Renal pelvis (tissue), 12 donors: Measurements from ENCODE around the gene BLMH. TPM values are rescaled to one million over a fixed set of nuclear protein-coding genes. Genes with fewer than 3 reads are reported as not detected.

Experiments used
- DNase-seq: peaks from one replicate; pipeline ENCODE4 v3.0.0-alpha.2; 2013
- long read RNA-seq, 16 experiments: transcript quantifications; one replicate each; lab custom pipeline, GENCODE V29; 2026
- polyA plus RNA-seq, 3 donors: library from polyadenylated mRNA; unstranded; fragments of 120-200 nt; gene quantifications; one replicate each; pipeline ENCODE4 v1.2.1, GENCODE V29; 2013; ENCODE audit not compliant: insufficient read length in 3 of 3

BLMH gene, protein sequence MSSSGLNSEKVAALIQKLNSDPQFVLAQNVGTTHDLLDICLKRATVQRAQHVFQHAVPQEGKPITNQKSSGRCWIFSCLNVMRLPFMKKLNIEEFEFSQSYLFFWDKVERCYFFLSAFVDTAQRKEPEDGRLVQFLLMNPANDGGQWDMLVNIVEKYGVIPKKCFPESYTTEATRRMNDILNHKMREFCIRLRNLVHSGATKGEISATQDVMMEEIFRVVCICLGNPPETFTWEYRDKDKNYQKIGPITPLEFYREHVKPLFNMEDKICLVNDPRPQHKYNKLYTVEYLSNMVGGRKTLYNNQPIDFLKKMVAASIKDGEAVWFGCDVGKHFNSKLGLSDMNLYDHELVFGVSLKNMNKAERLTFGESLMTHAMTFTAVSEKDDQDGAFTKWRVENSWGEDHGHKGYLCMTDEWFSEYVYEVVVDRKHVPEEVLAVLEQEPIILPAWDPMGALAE
- polyA plus RNA-seq: 10 to 100 TPM; 79.7 to 91.5 (median 82.6) TPM
- long read RNA-seq, donor 1, transcript BLMH-201 (12 exons, 2,365 nt): minor isoform, 16 of 42 reads
- long read RNA-seq, donor 1, transcript BLMH-206 (1 exons, 2,079 nt): major isoform, 26 of 42 reads
- long read RNA-seq, donor 1, partial matches to known transcripts: 0 of 42 reads
- long read RNA-seq, donor 1, other reads (novel, unspliced or antisense): 0 of 42 reads
- long read RNA-seq, donor 2, transcript BLMH-201 (12 exons, 2,365 nt): minor isoform, 18 of 48 reads
- long read RNA-seq, donor 2, transcript BLMH-206 (1 exons, 2,079 nt): major isoform, 28 of 48 reads
- long read RNA-seq, donor 2, partial matches to known transcripts: 0 of 48 reads
- long read RNA-seq, donor 2, other reads (novel, unspliced or antisense): 0 of 48 reads
- long read RNA-seq, donor 3, transcript BLMH-206 (1 exons, 2,079 nt): major isoform, 41 of 65 reads
- long read RNA-seq, donor 3, transcript BLMH-201 (12 exons, 2,365 nt): minor isoform, 12 of 65 reads
- long read RNA-seq, donor 3, partial matches to known transcripts: 10 of 65 reads
- long read RNA-seq, donor 3, other reads (novel, unspliced or antisense): 0 of 65 reads
- long read RNA-seq, donor 4, transcript BLMH-201 (12 exons, 2,365 nt): minor isoform, 20 of 49 reads
- long read RNA-seq, donor 4, transcript BLMH-206 (1 exons, 2,079 nt): major isoform, 28 of 49 reads
- long read RNA-seq, donor 4, partial matches to known transcripts: 0 of 49 reads
- long read RNA-seq, donor 4, other reads (novel, unspliced or antisense): 0 of 49 reads
- long read RNA-seq, donor 5, transcript BLMH-201 (12 exons, 2,365 nt): minor isoform, 5 of 23 reads
- long read RNA-seq, donor 5, transcript BLMH-206 (1 exons, 2,079 nt): major isoform, 18 of 23 reads
- long read RNA-seq, donor 5, partial matches to known transcripts: 0 of 23 reads
- long read RNA-seq, donor 5, other reads (novel, unspliced or antisense): 0 of 23 reads
- long read RNA-seq, donor 6, transcript BLMH-206 (1 exons, 2,079 nt): major isoform, 21 of 33 reads
- long read RNA-seq, donor 6, transcript BLMH-201 (12 exons, 2,365 nt): minor isoform, 12 of 33 reads
- long read RNA-seq, donor 6, partial matches to known transcripts: 0 of 33 reads
- long read RNA-seq, donor 6, other reads (novel, unspliced or antisense): 0 of 33 reads
- long read RNA-seq, donor 7, transcript BLMH-201 (12 exons, 2,365 nt): minor isoform, 16 of 74 reads
- long read RNA-seq, donor 7, transcript BLMH-206 (1 exons, 2,079 nt): major isoform, 56 of 74 reads
- long read RNA-seq, donor 7, partial matches to known transcripts: 0 of 74 reads
- long read RNA-seq, donor 7, other reads (novel, unspliced or antisense): 0 of 74 reads
- long read RNA-seq, donor 8, transcript BLMH-206 (1 exons, 2,079 nt): major isoform, 22 of 29 reads
- long read RNA-seq, donor 8, transcript BLMH-201 (12 exons, 2,365 nt): minor isoform, 6 of 29 reads
- long read RNA-seq, donor 8, partial matches to known transcripts: 0 of 29 reads
- long read RNA-seq, donor 8, other reads (novel, unspliced or antisense): 0 of 29 reads
- long read RNA-seq, donor 9, transcript BLMH-206 (1 exons, 2,079 nt): major isoform, 41 of 61 reads
- long read RNA-seq, donor 9, transcript BLMH-201 (12 exons, 2,365 nt): minor isoform, 15 of 61 reads
- long read RNA-seq, donor 9, partial matches to known transcripts: 5 of 61 reads
- long read RNA-seq, donor 9, other reads (novel, unspliced or antisense): 0 of 61 reads
- long read RNA-seq, donor 10, transcript BLMH-201 (12 exons, 2,365 nt): minor isoform, 6 of 57 reads
- long read RNA-seq, donor 10, transcript BLMH-206 (1 exons, 2,079 nt): major isoform, 31 of 57 reads
- long read RNA-seq, donor 10, partial matches to known transcripts: 12 of 57 reads
- long read RNA-seq, donor 10, other reads (novel, unspliced or antisense): 0 of 57 reads
- long read RNA-seq, donor 11, transcript BLMH-201 (12 exons, 2,365 nt): minor isoform, 12 of 40 reads
- long read RNA-seq, donor 11, transcript BLMH-206 (1 exons, 2,079 nt): major isoform, 27 of 40 reads
- long read RNA-seq, donor 11, partial matches to known transcripts: 0 of 40 reads
- long read RNA-seq, donor 11, other reads (novel, unspliced or antisense): 0 of 40 reads
- long read RNA-seq, donor 12, transcript BLMH-206 (1 exons, 2,079 nt): major isoform, 26 of 54 reads
- long read RNA-seq, donor 12, transcript BLMH-201 (12 exons, 2,365 nt): minor isoform, 21 of 54 reads
- long read RNA-seq, donor 12, partial matches to known transcripts: 5 of 54 reads
- long read RNA-seq, donor 12, other reads (novel, unspliced or antisense): 0 of 54 reads
- long read RNA-seq, donor 13, transcript BLMH-201 (12 exons, 2,365 nt): minor isoform, 9 of 47 reads
- long read RNA-seq, donor 13, transcript BLMH-206 (1 exons, 2,079 nt): major isoform, 37 of 47 reads
- long read RNA-seq, donor 13, partial matches to known transcripts: 0 of 47 reads
- long read RNA-seq, donor 13, other reads (novel, unspliced or antisense): 0 of 47 reads
- long read RNA-seq, donor 14: 0 reads
- long read RNA-seq, donor 15: 0 reads
- long read RNA-seq, donor 16, transcript BLMH-206 (1 exons, 2,079 nt): major isoform, 56 of 83 reads
- long read RNA-seq, donor 16, transcript BLMH-201 (12 exons, 2,365 nt): minor isoform, 19 of 83 reads
- long read RNA-seq, donor 16, partial matches to known transcripts: 7 of 83 reads
- long read RNA-seq, donor 16, other reads (novel, unspliced or antisense): 0 of 83 reads

GRCh38 chr17:30291543-30292285, at the start of gene BLMH:
Gene BLMH, minus strand, starts transcription at chr17:30291944. Its CDS starts 125 bp downstream, at chr17:30291819.
- peak; percentile 84 for DNase-seq

DNA sequence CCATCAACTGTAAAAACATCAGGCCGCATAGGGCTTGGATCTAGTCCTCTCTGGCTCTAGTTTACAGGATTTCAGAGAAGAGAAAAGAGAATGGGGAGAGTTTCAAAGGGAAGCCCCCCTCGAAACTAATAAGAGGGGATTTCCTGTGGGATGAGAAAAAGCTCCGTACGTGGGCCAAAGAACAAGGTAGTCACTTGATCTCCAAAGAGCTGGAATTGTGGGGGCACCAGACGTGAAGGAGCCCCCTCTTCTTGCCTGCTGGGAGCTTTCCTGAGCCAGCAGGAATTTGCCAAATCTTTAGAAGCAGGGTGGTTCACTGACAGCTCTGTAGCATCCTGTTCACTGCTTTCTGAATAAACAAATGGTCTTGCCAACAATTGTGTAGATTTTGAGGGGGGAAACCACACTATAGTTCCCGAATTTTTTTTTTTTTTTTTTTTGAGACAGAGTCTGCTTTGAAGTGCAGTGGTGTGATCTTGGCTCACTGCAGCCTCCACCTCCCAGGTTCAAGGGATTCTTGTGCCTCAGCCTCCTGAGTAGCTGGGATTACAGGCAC, 49.1 kb upstream of the BLMH start:
- no peak for DNase-seq

GRCh38 chr17:30339086-30339485, 47.3 kb upstream of the BLMH start:
- DNase-seq: no peak

- no peak for DNase-seq
Observed at GRCh38 chr17:30337393-30337999, 45.8 kb upstream of the BLMH start.

DNA sequence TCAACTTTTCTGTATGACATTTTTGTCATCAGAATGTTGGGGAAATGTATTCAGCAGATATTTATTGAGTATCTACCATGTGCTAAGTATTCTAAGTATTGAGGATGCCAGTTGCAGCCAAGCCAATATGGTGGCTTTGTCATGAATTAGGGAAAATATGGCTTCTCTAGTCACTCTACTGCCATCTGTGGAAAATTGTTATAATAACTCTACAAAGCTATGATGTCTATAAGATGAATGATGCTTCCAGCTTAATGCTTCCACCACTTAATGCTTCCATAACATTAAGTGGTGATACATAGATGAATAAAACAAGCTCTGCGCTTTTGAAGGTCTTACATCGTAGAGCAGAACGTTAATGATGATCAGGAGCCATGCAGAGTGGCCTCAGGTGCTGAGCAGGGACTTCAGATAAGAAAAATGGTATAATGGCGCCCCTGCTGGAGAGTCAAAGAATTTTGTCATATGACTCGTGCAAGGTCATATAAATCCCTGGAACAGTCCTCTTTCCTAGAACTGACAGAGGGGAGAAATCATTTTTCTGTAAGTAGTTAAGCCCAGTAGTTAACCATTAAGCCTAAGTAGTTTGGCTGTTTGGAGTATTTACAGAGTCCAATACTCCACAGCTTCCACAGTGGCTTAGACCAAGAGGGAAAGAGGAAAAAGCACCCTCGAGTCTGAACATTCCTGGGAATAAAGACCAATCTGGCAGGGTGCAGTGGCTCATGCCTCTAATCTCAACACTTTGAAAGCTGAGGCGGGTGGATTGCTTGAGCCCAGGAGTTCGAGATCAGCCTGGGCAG, 44.8 kb upstream of the BLMH start:
- DNase-seq: peak; percentile 26

DNA sequence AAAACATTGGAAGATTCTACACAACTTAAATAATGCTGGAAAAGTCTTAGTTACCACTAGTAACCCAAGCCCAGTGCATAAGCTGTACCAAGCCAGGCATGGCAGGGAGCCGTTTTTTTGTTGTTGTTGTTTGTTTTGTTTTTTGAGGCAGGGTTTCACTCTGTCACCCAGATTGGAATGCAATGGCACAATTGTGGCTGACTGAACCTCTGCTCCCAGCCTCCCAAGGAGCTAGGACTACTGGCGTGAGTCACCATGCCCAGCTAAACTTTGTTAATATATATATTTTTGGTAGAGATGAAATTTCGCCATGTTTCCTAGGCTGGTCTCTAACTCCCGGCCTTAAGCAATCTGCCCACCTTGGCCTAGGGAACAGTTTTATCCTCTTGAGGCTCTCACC, 42.7 kb upstream of the BLMH start:
- DNase-seq: no peak

- no peak for DNase-seq
Observed at GRCh38 chr17:30333503-30334360, 42.0 kb upstream of the BLMH start, which contains the start of gene TMIGD1. Gene TMIGD1, minus strand, starts transcription at chr17:30334057. Its CDS starts 1,924 bp downstream, at chr17:30332133.

DNA sequence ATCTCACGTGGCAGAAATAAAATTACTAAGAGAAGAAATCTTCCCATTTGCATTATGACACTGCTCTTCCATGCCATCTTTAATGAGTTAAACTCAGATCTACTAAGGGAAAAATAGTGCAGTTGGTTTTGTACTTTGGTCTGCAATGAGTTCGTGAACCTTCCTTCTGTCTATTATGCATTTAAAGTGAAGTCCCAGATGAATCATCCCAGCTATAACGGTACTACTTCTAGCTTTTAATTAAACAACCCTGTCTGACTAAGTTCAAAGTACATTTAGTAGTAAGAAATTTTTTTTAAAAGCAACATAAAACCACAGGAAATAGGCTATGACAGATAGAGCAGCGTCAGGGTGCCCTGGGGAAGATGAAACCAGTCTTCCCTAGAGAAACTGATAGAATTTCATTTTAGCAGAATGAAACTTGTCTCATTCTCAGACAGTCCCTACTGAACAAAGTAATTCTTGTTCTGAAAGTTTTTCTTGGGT, 40.4 kb upstream of the BLMH start:
- DNase-seq: no peak

DNA sequence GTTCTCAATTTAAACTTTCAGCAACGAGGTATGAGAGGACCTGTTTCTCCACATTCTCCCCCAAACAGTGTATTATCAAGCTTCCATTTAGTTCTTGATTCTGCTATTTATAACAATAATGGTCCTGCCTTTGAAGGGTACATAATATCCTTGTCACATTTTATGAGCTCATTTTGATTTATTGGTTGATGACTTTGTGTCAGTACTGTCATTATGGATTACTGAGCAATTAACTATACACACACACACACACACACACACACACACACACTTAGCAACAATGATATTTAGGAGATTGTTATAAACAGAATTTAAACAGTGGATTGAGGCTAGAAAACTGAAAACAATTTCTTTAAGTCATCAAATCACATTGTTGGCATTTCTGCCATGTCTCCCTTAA, 35.1 kb upstream of the BLMH start:
- DNase-seq: no peak

DNA sequence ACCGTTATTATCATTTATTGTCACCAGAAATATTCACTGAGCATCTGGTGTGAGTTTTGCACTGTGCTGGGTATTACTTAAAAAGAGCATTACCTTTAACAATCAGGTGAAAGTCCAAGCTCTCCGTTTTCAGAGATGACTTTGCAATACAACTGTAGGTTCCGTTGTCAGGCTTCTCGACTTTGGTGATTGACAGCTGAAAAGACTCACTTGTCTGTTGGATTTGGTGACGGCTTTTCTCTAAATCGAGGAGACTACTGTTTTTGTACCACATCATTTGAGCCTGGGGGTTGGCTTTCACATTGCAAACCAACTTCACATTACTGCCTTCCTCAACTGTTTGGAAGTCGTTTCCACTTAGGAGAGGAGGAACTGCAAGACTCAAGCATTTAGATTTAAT, 33.0 kb upstream of the BLMH start:
- no peak for DNase-seq

- DNase-seq: no peak
Observed at GRCh38 chr17:30323895-30324319, 32.2 kb upstream of the BLMH start.

DNA sequence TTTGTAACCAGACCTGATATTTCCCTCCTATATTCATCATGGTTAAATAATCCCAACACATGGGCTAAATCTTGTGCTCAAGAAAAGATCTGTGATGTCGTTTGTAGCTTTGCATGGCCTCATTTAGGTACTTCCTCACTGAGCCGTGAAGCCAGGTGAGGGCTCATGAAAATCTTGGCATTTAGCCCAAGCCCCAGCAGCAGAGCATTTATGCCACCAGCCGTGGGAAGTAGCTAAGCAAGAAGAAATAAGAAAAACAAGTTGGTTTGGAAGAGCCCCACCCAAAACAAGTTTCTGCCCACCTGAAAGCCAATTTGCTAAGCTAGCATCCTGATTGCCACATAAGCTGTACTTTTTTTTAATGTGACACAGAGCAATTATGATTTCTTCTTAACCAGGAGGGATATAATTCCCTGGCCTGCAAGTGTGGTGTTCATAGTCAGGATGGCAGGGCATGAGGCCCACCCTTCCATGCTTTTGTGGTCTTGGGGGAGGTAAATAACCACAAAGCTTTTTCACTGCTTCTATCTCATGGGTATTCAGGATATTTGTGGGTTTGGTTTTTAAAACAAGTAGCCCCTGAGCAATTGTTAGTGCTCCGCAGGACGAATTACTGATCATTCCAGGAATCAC, 31.6 kb upstream of the BLMH start:
- DNase-seq: peak; percentile 33

DNA sequence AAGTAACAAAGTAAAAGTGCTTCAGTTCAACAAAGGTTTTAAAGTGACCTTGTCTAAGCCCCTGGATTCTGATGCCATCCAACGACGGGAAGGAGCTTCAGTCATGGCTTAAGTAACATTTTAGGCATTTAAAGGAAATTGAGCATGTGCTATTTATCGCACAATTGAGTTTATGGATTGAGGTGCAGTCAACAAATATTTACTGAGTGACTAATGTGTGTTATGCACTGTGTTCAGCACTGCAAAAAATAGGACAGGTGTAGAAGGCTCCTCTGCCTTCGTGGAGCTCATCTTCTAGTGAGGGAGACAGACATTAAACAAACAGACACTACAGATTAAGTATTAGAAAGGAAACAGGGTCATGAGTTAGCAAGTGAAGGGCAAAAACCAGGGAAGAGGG, 29.6 kb upstream of the BLMH start:
- no peak for DNase-seq
